B cell (primary cell): ENCODE results near the gene EVL.

Source experiments
- CTCF ChIP-seq: fragments of 200-600 bp; IDR thresholded peaks from one replicate; pipeline ENCODE4 v1.8.0; 2022; ENCODE audit warnings: antibody characterized with exemption, mild to moderate bottlenecking
- EZH2 ChIP-seq: IDR thresholded peaks from 2 replicates; pipeline ENCODE4 v1.6.1; 2012; ENCODE audit warnings: borderline replicate concordance, low read depth, mild to moderate bottlenecking, moderate library complexity, low read length; ENCODE audit not compliant: insufficient read depth, poor library complexity, severe bottlenecking

GRCh38 chr14:100051543-100051942, 13.7 kb upstream of the EVL start:
- TF ChIP-seq CTCF (no peak), EZH2 (no peak)
